Esophagus muscularis mucosa (tissue), 4 donors: ENCODE measurements around the gene TMEM11. TPM values are rescaled to one million over a fixed set of nuclear protein-coding genes. Genes with fewer than 3 reads are reported as not detected.

Experiments used
- DNase-seq: peaks from one replicate; pipeline ENCODE4 v3.0.0-alpha.2; 2017; ENCODE audit errors: extremely low spot score
- H3K27ac ChIP-seq, 4 donors: fragments of 200-600 bp; sonication (generic); replicated peaks in 1 of 4; 1 replicate in 3 of 4; 2 replicates in 1 of 4; pipeline ENCODE4 v1.5.1; 2016 to 2019; ENCODE audit warnings: mild to moderate bottlenecking in 1 of 4
- H3K27me3 ChIP-seq, 4 donors: fragments of 200-600 bp; sonication (generic); one replicate each; pipeline versions ENCODE4 v1.5.1 to v1.6.0; 2016 to 2019
- H3K36me3 ChIP-seq, 4 donors: fragments of 200-600 bp; sonication (generic); one replicate each; pipeline ENCODE4 v1.5.1; 2016 to 2019
- H3K4me1 ChIP-seq, 4 donors: fragments of 200-600 bp; sonication (generic); one replicate each; pipeline ENCODE4 v1.5.1; 2016 to 2019
- H3K4me3 ChIP-seq, 4 donors: fragments of 200-600 bp; sonication (generic); 1 replicate in 2 of 4; 2 replicates in 2 of 4; pipeline ENCODE4 v1.5.1; 2016 to 2019; ENCODE audit warnings: mild to moderate bottlenecking in 4 of 4, moderate library complexity in 1 of 4
- H3K9me3 ChIP-seq, 4 donors: fragments of 200-600 bp; sonication (generic); 1 replicate in 3 of 4; 2 replicates in 1 of 4; pipeline ENCODE4 v1.5.1; 2016 to 2019
- CTCF ChIP-seq, 3 experiments: fragments of 200-600 bp in 2 of 3; fragments of 450-650 bp in 1 of 3; sonication (generic) in 2 of 3; IDR thresholded peaks; one replicate each; pipeline ENCODE4 v1.5.1; 2017 to 2019; ENCODE audit warnings: antibody characterized with exemption in 3 of 3, mild to moderate bottlenecking in 2 of 3, moderate library complexity in 1 of 3
- EP300 ChIP-seq: sonication (generic); formaldehyde crosslinking; IDR thresholded peaks from one replicate; pipeline ENCODE4 v1.6.1; 2017; ENCODE audit warnings: antibody characterized with exemption
- POLR2A ChIP-seq: fragments of 450-650 bp; IDR thresholded peaks from one replicate; pipeline ENCODE4 v1.6.1; 2017; ENCODE audit warnings: antibody characterized with exemption, moderate library complexity, mild to moderate bottlenecking, low read depth
- POLR2AphosphoS5 ChIP-seq, 2 donors: sonication (generic); formaldehyde crosslinking; IDR thresholded peaks; one replicate each; pipeline ENCODE4 v1.6.1; 2017; ENCODE audit warnings: antibody characterized with exemption in 2 of 2
- WGBS: methylation state at CpG from one replicate; pipeline ENCODE4 v1.1.5; 2018; 5-methylcytosine and 5-hydroxymethylcytosine counted together
- intact Hi-C: fragments of 100-400 bp; cut with DNase I; formaldehyde crosslinking; loops from one replicate; pipeline ENCODE4 v1.15.1; 2023
- total RNA-seq, 4 donors: library from RNA; depleted of rRNA; stranded (reverse); fragments of >200 nt; gene quantifications; one replicate each; pipeline versions ENCODE4 v1.1.0 to v1.2.1, GENCODE V29; 2016

Gene TMEM11
- total RNA-seq, 4 donors from 2014 or later, result 24.1 to 31.0 (median 26.0) TPM

- no peaks in the 10 kb centered on the region for H3K9me3 ChIP-seq
- peak in 1 of 2 donors; percentile 30 for TF ChIP-seq POLR2AphosphoS5 (IDR thresholded peaks at IDR 0.05)
- TF ChIP-seq EP300, result no peak
- no peak for TF ChIP-seq CTCF (IDR thresholded peaks at IDR 0.05)
- TF ChIP-seq POLR2A, result no peak
- H3K4me3 ChIP-seq, result no peak overlapping the region
- H3K4me1 ChIP-seq, result peaks cover 28 to 48% (median 35%) of the 10 kb centered on the region in 4 donors
- intact Hi-C loops, result loop anchor here (5.0 kb wide), 1 partner anchor 51 kb away; the partner anchor contains the start of gene TMEM11
- no peak for DNase-seq
- WGBS, result 28% methylated on average over 7 of the region's 7 CpGs
- H3K27ac ChIP-seq, result peak overlapping the region; percentile 5 to 72 (median 46)
- no peaks in the 10 kb centered on the region for H3K27me3 ChIP-seq
- no peaks in the 10 kb centered on the region for H3K36me3 ChIP-seq
Measured at GRCh38 chr17:21161498-21162393, 52.2 kb downstream of the TMEM11 start.

GRCh38 chr17:21160401-21160800 is 53.6 kb downstream of the TMEM11 start:
- no peak overlapping the region for H3K27ac ChIP-seq
- no peak for DNase-seq
- H3K9me3 ChIP-seq, result no peaks in the 10 kb centered on the region
- H3K4me1 ChIP-seq, result peaks cover 18 to 34% (median 23%) of the 10 kb centered on the region in 4 donors
- no peaks in the 10 kb centered on the region for H3K36me3 ChIP-seq
- intact Hi-C loops, result loop anchor here (5.0 kb wide), 1 partner anchor 52 kb away; the partner anchor contains the start of gene TMEM11
- TF ChIP-seq CTCF (IDR thresholded peaks at IDR 0.05) (no peak), POLR2A (no peak), EP300 (no peak), POLR2AphosphoS5 (IDR thresholded peaks at IDR 0.05) (no peak)
- no peak overlapping the region for H3K4me3 ChIP-seq
- H3K27me3 ChIP-seq, result no peaks in the 10 kb centered on the region

GRCh38 chr17:21157586-21158370 is 56.2 kb downstream of the TMEM11 start:
- TF ChIP-seq POLR2A (no peak), POLR2AphosphoS5 (IDR thresholded peaks at IDR 0.05) (no peak), CTCF (IDR thresholded peaks at IDR 0.05) (no peak), EP300 (no peak)
- no peak overlapping the region for H3K4me3 ChIP-seq
- intact Hi-C loops, result no loop called here
- peaks cover 17 to 25% (median 19%) of the 10 kb centered on the region in 4 donors for H3K4me1 ChIP-seq
- no peak for DNase-seq
- no peak overlapping the region for H3K27ac ChIP-seq
- no peaks in the 10 kb centered on the region for H3K27me3 ChIP-seq
- no peaks in the 10 kb centered on the region for H3K9me3 ChIP-seq
- 89% methylated on average over 1 of the region's 1 CpG for WGBS
- no peaks in the 10 kb centered on the region for H3K36me3 ChIP-seq

- H3K4me1 ChIP-seq, result no peaks in the 10 kb centered on the region
- intact Hi-C loops, result no loop called here
Measured at GRCh38 chr17:21152731-21153130, 61.2 kb downstream of the TMEM11 start.

More at GRCh38 chr17:21152731-21153130, 61.2 kb downstream of the TMEM11 start:
- Histone ChIP-seq H3K9me3 (no peaks in the 10 kb centered on the region), H3K27ac (no peak overlapping the region), H3K36me3 (no peaks in the 10 kb centered on the region), H3K27me3 (no peaks in the 10 kb centered on the region), H3K4me3 (no peak overlapping the region)
- no peak for DNase-seq
- TF ChIP-seq POLR2AphosphoS5 (IDR thresholded peaks at IDR 0.05) (no peak), EP300 (no peak), POLR2A (no peak), CTCF (IDR thresholded peaks at IDR 0.05) (no peak)
- 84% methylated on average over 1 of the region's 1 CpG for WGBS
